Measurements from ENCODE around the gene CDC7. TPM values are rescaled to one million over a fixed set of nuclear protein-coding genes. Genes with fewer than 3 reads are reported as not detected.

CDC7 gene
- total RNA-seq, 1 experiment from 2014 or later, result 24.5 TPM

GRCh38 chr1:91510754-91511153, 10.1 kb downstream of the CDC7 start:
- Histone ChIP-seq H3K27ac (ENCODE audit: low read depth, low read length) (no peak overlapping the region), H3K9ac (ENCODE audit: low read length) (no peak overlapping the region), H2AFZ (ENCODE audit: low read depth, low read length, poor library complexity, severe bottlenecking) (no peak overlapping the region), H3K27me3 (ENCODE audit: insufficient read depth, low read length) (no peaks in the 10 kb centered on the region), H3K9me3 (ENCODE audit: control insufficient read depth in 1 of 2, insufficient read depth in 1 of 2, low read depth in 1 of 2, low read length in 2 of 2) (no peaks in the 10 kb centered on the region), H3K4me1 (ENCODE audit: control insufficient read depth in 1 of 2, insufficient read depth in 2 of 2, low read length in 2 of 2) (no peaks in the 10 kb centered on the region), H3K36me3 (ENCODE audit: control insufficient read depth in 1 of 2, insufficient read depth in 2 of 2, low read length in 2 of 2) (peaks cover 20 to 21% of the 10 kb centered on the region in 2 experiments; a peak in 3 of 4 replicates), H3K4me3 (replicated peaks in 1 of 2; ENCODE audit: low read depth in 1 of 2, low read length in 2 of 2) (no peak overlapping the region), H4K20me1 (ENCODE audit: insufficient read depth) (0 out of 2 replicates have a peak, but pooled peaks cover 3% of the 10 kb centered on the region), H3K4me2 (ENCODE audit: low read length) (no peak overlapping the region), H3K79me2 (ENCODE audit: insufficient read depth, low read length) (peaks cover 38% of the 10 kb centered on the region), H3K9me2 (ENCODE audit: insufficient read depth) (no peaks in the 10 kb centered on the region)
- intact Hi-C loops (cut with micrococcal nuclease), result loop anchor here (5.0 kb wide), 1 partner anchor 782 kb away; no protein-coding TSS in a partner anchor
- POLR2A ChIA-PET, result no interaction called here
- TF ChIP-seq YY1 (IDR thresholded peaks at IDR 0.05; ENCODE audit: extremely low read depth, insufficient replicate concordance, low read depth, low read length) (no peak), EZH2 (IDR thresholded peaks at IDR 0.05) (no peak), CBX3 (IDR thresholded peaks at IDR 0.05; ENCODE audit: low read depth) (no peak), POLR2A (IDR thresholded peaks at IDR 0.05; ENCODE audit: borderline replicate concordance, extremely low read depth, insufficient read depth, insufficient read length) (no peak), JUND (IDR thresholded peaks at IDR 0.05) (no peak), ATF3 (IDR thresholded peaks at IDR 0.05) (no peak), EGR1 (IDR thresholded peaks at IDR 0.05; ENCODE audit: low read depth) (no peak), RAD21 (IDR thresholded peaks at IDR 0.05; ENCODE audit: low read depth) (no peak), FOSL1 (IDR thresholded peaks at IDR 0.05; ENCODE audit: low read depth) (no peak), ZBTB33 (IDR thresholded peaks at IDR 0.05; ENCODE audit: extremely low read depth, insufficient replicate concordance, low read length) (no peak), CEBPB (IDR thresholded peaks at IDR 0.05; ENCODE audit: low read depth) (no peak), CTCF (IDR thresholded peaks at IDR 0.05 in 2 of 3, conservative IDR thresholded peaks at IDR 0.05 in 1 of 3; ENCODE audit: borderline replicate concordance in 1 of 3, insufficient read depth in 1 of 3, low read depth in 2 of 3, low read length in 2 of 3) (no peak), SIN3A (IDR thresholded peaks at IDR 0.05; ENCODE audit: low read depth) (no peak), ZFX (IDR thresholded peaks at IDR 0.05) (no peak), ELF1 (IDR thresholded peaks at IDR 0.05; ENCODE audit: borderline replicate concordance, low read depth) (no peak)
- ATAC-seq, result no peak
- DNase-seq (ENCODE audit: low read depth, low spot score), result no peak
- CTCF ChIA-PET, result no interaction called here
- RAD21 ChIA-PET (ENCODE audit: low non-redundant PET in 1 of 2, low total read pairs in 2 of 2, uncharacterized antibody in 2 of 2, unreplicated experiment in 2 of 2), result no interaction called here
- BruUV-seq (replicated peaks), result no TSS peak

Data from HCT116 (cell line).